Activated CD8-positive, alpha-beta memory T cell treated with anti-CD3 and anti-CD28 coated beads for 1 hour (primary cell): ENCODE data around the gene CFAP97D2.
"Not testable (repeated sequence)": the region's sequence is repeated elsewhere in the genome, so short reads cannot be mapped to it uniquely, and the experiment has no call there.

Experiments
- DNase-seq, 2 donors: peaks; one replicate each; pipeline ENCODE4 v3.0.0-alpha.2; 2020; ENCODE audit warnings: low read depth in 1 of 2; ENCODE audit errors: extremely low read depth in 1 of 2

The CFAP97D2 gene

DNA sequence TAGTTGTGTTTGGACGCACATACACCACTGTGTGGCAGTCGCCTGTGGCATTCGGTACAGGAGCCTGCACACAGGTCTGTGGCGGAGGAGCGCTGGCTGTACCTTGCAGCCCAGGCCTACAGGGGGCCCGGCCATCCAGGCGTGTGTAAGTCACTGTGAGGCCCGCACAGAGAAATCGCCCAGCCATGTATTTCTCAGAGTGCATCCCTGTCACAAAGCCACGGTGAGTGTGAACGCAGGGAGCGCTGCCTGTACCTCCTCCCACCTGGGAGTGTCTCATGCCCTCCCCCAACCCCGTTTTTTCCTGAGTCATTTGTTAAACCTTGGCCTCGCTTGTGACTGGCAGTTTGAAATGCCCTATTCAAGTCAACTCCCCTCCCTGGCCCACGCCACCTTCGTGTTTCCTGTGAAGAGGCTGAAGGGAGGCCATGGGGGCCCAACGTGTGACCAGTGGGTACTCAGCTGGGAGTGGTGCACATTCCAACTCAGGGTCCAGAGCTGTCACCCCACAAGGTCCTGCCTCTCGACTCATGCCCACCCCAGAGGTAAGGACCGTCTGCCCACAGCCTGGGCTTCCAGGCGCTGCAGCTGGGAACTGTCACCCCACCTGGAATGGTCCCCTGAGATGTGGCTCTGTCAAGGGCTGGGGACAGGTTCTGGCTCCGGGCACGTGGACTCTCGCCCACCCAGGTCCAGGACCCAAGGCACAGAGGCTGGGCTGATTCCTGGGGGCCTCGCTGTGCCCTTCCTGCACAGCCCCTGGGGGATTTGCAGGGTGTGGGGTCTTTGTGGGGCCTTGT, 35.1 kb upstream of the CFAP97D2 start:
- DNase-seq: no peak

GRCh38 chr13:114144606-114145244, 34.3 kb upstream of the CFAP97D2 start:
- DNase-seq: no peak

DNA sequence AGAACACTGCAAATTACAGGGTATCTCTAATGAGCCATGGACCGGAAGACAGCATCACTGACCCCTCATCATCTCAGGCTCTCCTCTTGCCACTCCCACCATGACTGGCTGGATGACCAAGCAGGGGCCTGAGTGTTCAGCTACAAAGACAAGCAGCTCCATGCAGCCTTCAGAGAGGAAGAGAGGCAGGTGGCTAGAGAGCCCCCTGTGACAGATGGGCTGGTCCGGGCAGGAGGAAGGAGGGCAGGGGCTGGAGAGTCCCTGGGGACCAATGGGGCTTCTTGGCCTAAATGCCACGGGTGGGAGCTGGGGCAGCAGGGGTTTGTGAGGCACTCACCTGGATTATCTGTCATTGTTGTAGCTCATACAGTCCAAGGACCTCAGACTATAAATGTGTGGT, 33.8 kb upstream of the CFAP97D2 start:
- no peak for DNase-seq

GRCh38 chr13:114145722-114146121, 33.3 kb upstream of the CFAP97D2 start:
- no peak for DNase-seq

DNA sequence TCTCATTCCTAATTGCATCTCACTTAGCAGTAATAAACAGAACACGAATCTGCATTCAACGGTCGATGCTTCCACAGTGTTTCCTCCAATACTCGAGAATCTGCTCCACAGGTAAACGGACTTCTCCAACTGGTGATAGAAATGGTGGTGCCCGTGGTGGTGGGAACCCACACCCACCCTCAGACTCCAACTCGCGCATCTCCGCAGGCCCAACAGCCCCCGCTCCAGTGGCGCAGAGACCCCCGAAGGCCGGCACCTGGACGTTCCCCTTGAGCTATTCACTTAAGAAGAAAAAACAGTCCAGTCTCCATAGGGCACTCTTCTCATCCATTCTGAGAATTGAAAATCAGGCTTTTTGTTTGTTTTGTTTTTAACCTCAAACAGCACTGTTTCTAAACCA, 32.9 kb upstream of the CFAP97D2 start:
- no peak for DNase-seq

- no peak for DNase-seq
Observed at GRCh38 chr13:114146629-114147028, 32.4 kb upstream of the CFAP97D2 start.

- DNase-seq: no peak
Observed at GRCh38 chr13:114147803-114148520, 31.1 kb upstream of the CFAP97D2 start.

- DNase-seq: peak; percentile 68 to 79
Observed at GRCh38 chr13:114148521-114148855, 30.6 kb upstream of the CFAP97D2 start.

GRCh38 chr13:114148886-114149285, 30.2 kb upstream of the CFAP97D2 start:
- DNase-seq: not testable (repeated sequence)

DNA sequence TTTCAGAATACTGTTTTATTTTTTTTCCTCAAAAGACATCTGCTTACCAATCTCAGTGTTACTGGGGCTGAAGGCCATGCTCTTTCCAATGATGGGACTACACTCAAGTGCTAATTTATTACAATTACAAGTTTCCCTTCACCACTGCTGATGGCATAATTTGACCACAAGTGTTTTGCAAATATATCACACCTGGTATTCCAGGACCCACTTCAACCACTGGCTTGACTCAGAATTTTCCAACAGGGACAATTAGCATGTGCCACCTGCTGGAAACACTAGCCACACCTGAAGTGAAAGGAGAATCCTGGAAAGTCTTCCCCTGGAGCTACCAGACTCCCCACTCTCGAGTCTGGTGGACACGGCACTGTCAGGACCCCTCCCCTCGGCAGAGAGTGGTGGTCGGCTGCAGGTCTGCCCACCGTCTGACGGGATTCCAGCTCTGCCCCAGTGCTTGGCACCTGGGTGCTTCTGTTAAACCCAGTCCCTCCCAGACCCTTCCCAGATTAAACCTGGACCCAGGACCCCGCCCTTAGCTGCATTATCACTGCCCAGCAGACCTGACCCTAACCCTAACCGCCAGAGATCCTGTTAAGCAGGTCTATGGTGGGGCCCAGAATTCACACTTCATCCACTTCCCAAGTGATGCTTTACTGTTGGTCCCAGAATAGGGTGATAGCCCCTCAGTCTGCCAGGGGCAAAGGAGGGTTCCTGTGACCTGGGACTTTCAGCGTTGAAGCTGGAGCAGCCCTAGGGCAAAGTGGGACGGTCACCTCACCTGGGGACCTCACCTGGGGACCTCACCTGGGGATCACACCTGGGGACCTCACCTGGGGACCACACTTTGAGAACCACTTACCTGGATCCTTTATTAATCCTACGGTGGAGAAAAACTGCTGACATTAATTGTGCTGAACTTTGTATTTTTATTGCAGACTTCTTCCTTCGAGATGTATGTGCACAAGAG, 29.0 kb upstream of the CFAP97D2 start:
- DNase-seq: no peak

- DNase-seq: no peak
Observed at GRCh38 chr13:114151031-114151430, 28.0 kb upstream of the CFAP97D2 start.

DNA sequence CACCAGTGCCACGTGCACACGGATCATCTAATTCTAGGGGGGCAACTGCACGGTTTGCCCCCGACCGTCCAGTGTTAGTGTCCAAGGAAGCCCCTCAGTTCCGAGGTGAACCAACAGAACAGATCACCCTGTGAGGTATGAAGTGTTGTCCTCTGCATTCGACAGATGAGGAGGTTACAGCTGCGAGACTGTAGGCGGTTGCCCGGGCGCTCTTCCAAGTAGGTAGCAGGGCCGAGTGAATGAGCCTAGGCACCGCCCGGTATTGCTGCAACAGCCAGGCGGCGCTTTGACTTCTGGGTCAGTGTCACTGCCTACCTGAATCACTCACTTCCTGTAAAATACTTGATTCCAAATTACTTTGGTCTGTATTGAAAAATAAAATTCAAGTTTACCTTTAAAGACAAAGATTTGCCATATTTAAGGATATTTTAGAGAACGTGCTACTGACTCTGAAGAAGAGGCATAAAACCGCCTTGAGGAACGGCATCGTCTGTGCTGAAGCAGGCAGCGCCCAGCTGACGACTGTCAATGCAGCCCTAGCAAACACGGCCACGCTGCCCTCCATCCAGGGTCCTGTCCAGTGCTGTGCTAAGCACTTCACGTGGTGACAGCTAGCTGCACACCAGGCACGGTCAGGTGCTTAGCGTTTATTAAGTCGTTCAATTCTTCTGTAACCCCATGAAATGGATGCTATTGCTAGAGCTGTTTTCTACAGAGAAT, 27.3 kb upstream of the CFAP97D2 start:
- DNase-seq: no peak

GRCh38 chr13:114152285-114152645, 26.8 kb upstream of the CFAP97D2 start:
- no peak for DNase-seq

- no peak for DNase-seq
Observed at GRCh38 chr13:114152831-114153371, 26.2 kb upstream of the CFAP97D2 start.

DNA sequence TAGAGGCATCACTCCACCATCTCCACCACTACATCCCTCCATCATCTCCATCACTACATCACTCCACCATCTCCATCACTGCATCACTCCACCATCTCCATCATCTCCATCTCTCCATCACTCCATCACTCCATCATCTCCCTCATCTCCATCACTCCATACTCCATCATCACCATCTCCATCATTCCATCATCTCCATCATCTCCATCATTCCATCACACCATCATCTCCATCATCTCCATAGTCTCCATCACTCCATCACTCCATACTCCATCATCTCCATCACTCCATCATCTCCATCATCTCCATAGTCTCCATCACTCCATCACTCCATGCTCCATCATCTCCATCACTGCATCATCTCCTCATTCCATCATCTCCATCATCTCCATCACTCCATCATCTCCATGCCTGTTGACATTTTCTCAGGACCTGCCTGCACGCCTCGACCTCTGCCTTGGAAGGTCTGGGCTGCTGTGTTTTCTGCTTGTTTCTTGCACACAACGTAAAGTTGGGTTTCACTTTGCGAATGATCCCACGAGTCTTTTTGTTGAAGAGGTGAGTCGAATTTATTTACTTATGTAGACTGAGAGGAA, 25.5 kb upstream of the CFAP97D2 start:
- no peak for DNase-seq

- DNase-seq: no peak
Observed at GRCh38 chr13:114154476-114154875, 24.6 kb upstream of the CFAP97D2 start.

DNA sequence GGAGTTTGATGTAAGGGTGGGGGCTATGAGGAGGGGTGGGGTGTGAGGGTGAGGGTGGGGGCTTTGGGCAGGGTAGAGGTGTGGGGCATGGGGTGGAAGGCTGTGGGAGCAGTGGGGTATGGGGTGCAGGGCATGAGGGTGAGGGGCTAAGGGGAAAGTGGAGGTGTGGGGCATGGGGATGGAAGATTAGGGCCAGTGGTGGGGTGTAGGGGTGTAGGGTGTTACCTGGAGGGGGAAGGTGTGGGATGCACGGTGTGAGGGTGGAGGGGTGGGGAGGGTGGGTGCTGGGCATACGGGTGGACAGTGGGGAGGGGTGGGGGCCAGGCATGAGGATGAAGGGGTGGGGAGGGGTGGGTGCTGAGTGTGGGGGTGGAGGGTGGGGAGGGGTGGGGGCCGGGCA, 23.7 kb upstream of the CFAP97D2 start:
- no peak for DNase-seq

DNA sequence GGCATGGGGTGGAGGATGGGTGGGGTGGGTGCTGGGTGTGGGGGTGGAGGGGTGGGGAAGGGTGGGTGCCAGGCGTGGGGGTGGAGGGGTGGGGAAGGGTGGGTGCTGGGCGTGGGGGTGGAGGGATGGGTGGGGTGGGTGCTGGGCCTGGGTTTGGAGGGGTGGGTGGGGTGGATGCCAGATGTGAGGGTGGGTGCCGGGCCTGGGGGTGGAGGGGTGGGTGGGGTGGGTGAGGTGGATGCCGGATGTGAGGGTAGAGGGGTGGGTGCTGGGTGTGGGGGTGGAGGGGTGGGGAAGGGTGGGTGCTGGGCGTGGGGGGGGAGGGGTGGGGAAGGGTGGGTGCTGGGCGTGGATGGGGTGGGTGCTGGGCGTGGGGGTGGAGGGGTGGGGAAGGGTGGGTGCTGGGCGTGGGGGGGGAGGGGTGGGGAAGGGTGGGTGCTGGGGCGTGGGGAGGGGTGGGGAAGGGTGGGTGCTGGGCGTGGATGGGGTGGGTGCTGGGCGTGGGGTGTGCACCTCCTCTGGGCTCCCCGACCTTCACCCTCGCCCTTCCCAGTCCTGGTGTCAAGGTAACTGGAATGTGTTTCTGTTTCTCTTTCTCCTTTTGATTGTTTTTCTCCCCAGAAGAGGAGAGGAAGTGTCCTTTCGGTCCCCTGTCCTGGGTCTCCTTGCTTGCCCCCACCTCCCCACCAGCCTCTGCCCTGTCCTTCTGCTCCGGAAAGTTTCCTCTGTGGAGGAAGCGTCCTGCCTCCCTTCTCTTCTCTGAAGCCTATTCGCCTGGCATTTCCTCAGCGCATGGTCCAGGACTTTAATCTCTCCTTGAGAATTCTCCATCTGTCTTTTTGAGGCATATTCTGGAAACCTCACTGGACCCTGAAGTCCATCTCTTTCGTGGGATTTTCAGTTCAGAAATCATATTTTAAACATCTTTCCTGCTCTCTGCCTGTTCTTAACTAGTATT, 22.9 kb upstream of the CFAP97D2 start:
- no peak for DNase-seq
